Measurements from ENCODE around the gene BBX.
"Not testable (repeated sequence)": the region's sequence is repeated elsewhere in the genome, so short reads cannot be mapped to it uniquely, and the experiment has no call there.

BBX gene

GRCh38 chr3:107690522-107691138 is 167.9 kb downstream of the BBX start:
- Histone ChIP-seq H3K4me2 (ENCODE audit: low read length) (no peak overlapping the region), H3K27me3 (ENCODE audit: control insufficient read depth, insufficient read depth, low read length) (no peaks in the 10 kb centered on the region), H3K36me3 (ENCODE audit: control insufficient read depth, insufficient read depth, low read length) (no peaks in the 10 kb centered on the region), H3K4me3 (ENCODE audit: low read depth, low read length) (no peak overlapping the region), H3K4me1 (no peaks in the 10 kb centered on the region), H3K27ac (no peak overlapping the region), H3K79me2 (peaks cover 3% of the 10 kb centered on the region), H2AFZ (no peak overlapping the region), H3K9me3 (ENCODE audit: control insufficient read depth, low read length) (no peaks in the 10 kb centered on the region), H3K9ac (no peak overlapping the region)
- TF ChIP-seq, protein P1, sequence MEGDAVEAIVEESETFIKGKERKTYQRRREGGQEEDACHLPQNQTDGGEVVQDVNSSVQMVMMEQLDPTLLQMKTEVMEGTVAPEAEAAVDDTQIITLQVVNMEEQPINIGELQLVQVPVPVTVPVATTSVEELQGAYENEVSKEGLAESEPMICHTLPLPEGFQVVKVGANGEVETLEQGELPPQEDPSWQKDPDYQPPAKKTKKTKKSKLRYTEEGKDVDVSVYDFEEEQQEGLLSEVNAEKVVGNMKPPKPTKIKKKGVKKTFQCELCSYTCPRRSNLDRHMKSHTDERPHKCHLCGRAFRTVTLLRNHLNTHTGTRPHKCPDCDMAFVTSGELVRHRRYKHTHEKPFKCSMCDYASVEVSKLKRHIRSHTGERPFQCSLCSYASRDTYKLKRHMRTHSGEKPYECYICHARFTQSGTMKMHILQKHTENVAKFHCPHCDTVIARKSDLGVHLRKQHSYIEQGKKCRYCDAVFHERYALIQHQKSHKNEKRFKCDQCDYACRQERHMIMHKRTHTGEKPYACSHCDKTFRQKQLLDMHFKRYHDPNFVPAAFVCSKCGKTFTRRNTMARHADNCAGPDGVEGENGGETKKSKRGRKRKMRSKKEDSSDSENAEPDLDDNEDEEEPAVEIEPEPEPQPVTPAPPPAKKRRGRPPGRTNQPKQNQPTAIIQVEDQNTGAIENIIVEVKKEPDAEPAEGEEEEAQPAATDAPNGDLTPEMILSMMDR (IDR thresholded peaks at IDR 0.05), result peak; percentile 64

- H3K9ac ChIP-seq; H3K79me2 ChIP-seq; H3K4me3 ChIP-seq (ENCODE audit: low read depth, low read length); H2AFZ ChIP-seq; H3K4me1 ChIP-seq; H3K27me3 ChIP-seq (ENCODE audit: control insufficient read depth, insufficient read depth, low read length); H3K9me3 ChIP-seq (ENCODE audit: control insufficient read depth, low read length); H3K4me2 ChIP-seq (ENCODE audit: low read length); H3K27ac ChIP-seq; H3K36me3 ChIP-seq (ENCODE audit: control insufficient read depth, insufficient read depth, low read length): not testable (repeated sequence)
Measured at GRCh38 chr3:107691984-107692383, 169.2 kb downstream of the BBX start.

DNA sequence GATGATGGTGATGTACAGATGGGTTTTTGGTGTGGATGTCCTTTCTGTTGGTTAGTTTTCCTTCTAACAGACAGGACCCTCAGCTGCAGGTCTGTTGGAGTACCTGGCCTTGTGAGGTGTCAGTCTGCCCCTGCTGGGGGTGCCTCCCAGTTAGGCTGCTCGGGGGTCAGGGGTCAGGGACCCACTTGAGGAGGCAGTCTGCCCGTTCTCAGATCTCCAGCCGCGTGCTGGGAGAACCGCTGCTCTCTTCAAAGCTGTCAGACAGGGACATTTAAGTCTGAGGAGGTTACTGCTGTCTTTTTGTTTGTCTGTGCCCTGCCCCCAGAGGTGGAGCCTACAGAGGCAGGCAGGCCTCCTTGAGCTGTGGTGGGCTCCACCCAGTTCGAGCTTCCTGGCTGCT is 174.6 kb downstream of the BBX start:
- H3K79me2 ChIP-seq; H2AFZ ChIP-seq; H3K9me3 ChIP-seq (ENCODE audit: control insufficient read depth, low read length); H3K27me3 ChIP-seq (ENCODE audit: control insufficient read depth, insufficient read depth, low read length); H3K9ac ChIP-seq; H3K4me3 ChIP-seq (ENCODE audit: low read depth, low read length); H3K4me1 ChIP-seq; H3K36me3 ChIP-seq (ENCODE audit: control insufficient read depth, insufficient read depth, low read length); H3K4me2 ChIP-seq (ENCODE audit: low read length): not testable (repeated sequence)
- H3K27ac ChIP-seq, result peak overlapping the region; percentile 51

DNA sequence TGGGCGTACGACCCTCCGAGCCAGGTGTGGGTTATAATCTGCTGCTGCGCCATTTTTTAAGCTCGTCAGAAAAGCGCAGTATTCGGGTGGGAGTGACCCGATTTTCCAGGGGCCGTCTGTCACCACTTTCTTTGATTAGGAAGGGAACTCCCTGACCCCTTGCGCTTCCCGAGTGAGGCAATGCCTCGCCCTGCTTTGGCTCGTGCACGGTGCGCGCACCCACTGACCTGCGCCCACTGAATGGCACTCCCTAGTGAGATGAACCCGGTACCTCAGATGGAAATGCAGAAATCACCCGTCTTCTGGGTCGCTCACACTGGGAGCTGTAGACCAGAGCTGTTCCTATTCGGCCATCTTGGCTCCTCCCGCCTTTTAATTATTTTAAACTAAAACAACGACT is 175.1 kb downstream of the BBX start:
- H3K27ac ChIP-seq, result peak overlapping the region; percentile 51
- not testable (repeated sequence) for H3K4me3 ChIP-seq (ENCODE audit: low read depth, low read length)

DNA sequence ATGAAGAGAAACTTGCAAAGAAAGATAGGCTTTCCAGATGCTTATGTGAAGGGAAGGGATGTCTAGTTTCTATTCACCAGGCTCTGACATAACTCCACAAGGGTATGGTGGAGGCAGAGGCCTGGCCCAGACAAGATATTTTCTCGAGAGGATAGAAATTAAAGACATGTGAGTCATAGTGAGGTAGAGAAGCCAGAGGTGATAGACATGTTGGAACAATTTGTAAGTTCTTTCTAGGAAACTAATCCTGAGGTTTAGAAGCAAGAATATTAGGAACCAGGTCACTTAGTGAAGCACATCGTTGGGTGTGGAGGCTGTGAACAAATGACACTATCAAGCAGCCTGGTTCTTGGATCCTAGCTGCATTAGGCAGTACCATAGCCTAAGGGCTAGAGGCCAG is 176.9 kb downstream of the BBX start:
- H3K79me2 ChIP-seq, result peaks cover 7% of the 10 kb centered on the region
- H3K9ac ChIP-seq, result no peak overlapping the region
- H3K27ac ChIP-seq, result no peak overlapping the region
- H3K36me3 ChIP-seq (ENCODE audit: control insufficient read depth, insufficient read depth, low read length), result no peaks in the 10 kb centered on the region
- H3K4me2 ChIP-seq (ENCODE audit: low read length), result no peak overlapping the region
- no peaks in the 10 kb centered on the region for H3K27me3 ChIP-seq (ENCODE audit: control insufficient read depth, insufficient read depth, low read length)
- TF ChIP-seq, protein P1 (IDR thresholded peaks at IDR 0.05), result no peak
- peaks cover 8% of the 10 kb centered on the region for H3K4me1 ChIP-seq
- H3K9me3 ChIP-seq (ENCODE audit: control insufficient read depth, low read length), result no peaks in the 10 kb centered on the region
- H3K4me3 ChIP-seq (ENCODE audit: low read depth, low read length), result no peak overlapping the region
- no peak overlapping the region for H2AFZ ChIP-seq

More for the DNA sequence above, 175.1 kb downstream of the BBX start:
- not testable (repeated sequence) for H3K36me3 ChIP-seq (ENCODE audit: control insufficient read depth, insufficient read depth, low read length); H3K79me2 ChIP-seq; H3K9me3 ChIP-seq (ENCODE audit: control insufficient read depth, low read length); H3K27me3 ChIP-seq (ENCODE audit: control insufficient read depth, insufficient read depth, low read length); H3K4me1 ChIP-seq; H3K4me2 ChIP-seq (ENCODE audit: low read length); H3K9ac ChIP-seq
- H2AFZ ChIP-seq, result peak overlapping the region; percentile 69

- no peak overlapping the region for H3K27ac ChIP-seq
- no peak overlapping the region for H2AFZ ChIP-seq
- H3K4me2 ChIP-seq (ENCODE audit: low read length), result no peak overlapping the region
- H3K4me1 ChIP-seq, result peaks cover 8% of the 10 kb centered on the region
- no peak overlapping the region for H3K4me3 ChIP-seq (ENCODE audit: low read depth, low read length)
- no peaks in the 10 kb centered on the region for H3K9me3 ChIP-seq (ENCODE audit: control insufficient read depth, low read length)
- H3K79me2 ChIP-seq, result peaks cover 7% of the 10 kb centered on the region
- no peaks in the 10 kb centered on the region for H3K27me3 ChIP-seq (ENCODE audit: control insufficient read depth, insufficient read depth, low read length)
- no peaks in the 10 kb centered on the region for H3K36me3 ChIP-seq (ENCODE audit: control insufficient read depth, insufficient read depth, low read length)
- TF ChIP-seq, protein P1 (IDR thresholded peaks at IDR 0.05), result no peak
- no peak overlapping the region for H3K9ac ChIP-seq
Measured at GRCh38 chr3:107701299-107701698, 178.5 kb downstream of the BBX start.
